Skeletal muscle tissue (tissue), 4 donors: ENCODE results near the gene DRC1. TPM values are rescaled to one million over a fixed set of nuclear protein-coding genes. Genes with fewer than 3 reads are reported as not detected.

Experiments
- H3K27ac ChIP-seq: one replicate; pipeline ENCODE4 v1.7.0; 2013; ENCODE audit warnings: mild to moderate bottlenecking, low read depth, low read length, inconsistent platforms
- H3K27me3 ChIP-seq, 3 donors: one replicate each; pipeline ENCODE4 v1.7.0; 2013; ENCODE audit warnings: low read length in 3 of 3; ENCODE audit not compliant: control insufficient read depth in 3 of 3, insufficient read depth in 3 of 3
- H3K36me3 ChIP-seq, 3 donors: one replicate each; pipeline ENCODE4 v1.7.0; 2013; ENCODE audit warnings: low read length in 3 of 3; ENCODE audit not compliant: control insufficient read depth in 3 of 3, insufficient read depth in 3 of 3
- H3K4me1 ChIP-seq, 3 donors: one replicate each; pipeline ENCODE4 v1.7.0; 2013; ENCODE audit warnings: low read length in 3 of 3, mild to moderate bottlenecking in 3 of 3; ENCODE audit not compliant: control insufficient read depth in 3 of 3, insufficient read depth in 3 of 3
- H3K4me3 ChIP-seq, 3 donors: one replicate each; pipeline ENCODE4 v1.7.0; 2013; ENCODE audit warnings: low read length in 3 of 3
- H3K9ac ChIP-seq, 3 donors: one replicate each; pipeline ENCODE4 v1.7.0; 2013; ENCODE audit warnings: low read length in 3 of 3, mild to moderate bottlenecking in 3 of 3, moderate library complexity in 2 of 3, low read depth in 1 of 3
- H3K9me3 ChIP-seq, 3 donors: one replicate each; pipeline ENCODE4 v1.7.0; 2013; ENCODE audit warnings: low read length in 3 of 3; ENCODE audit not compliant: control insufficient read depth in 3 of 3
- total RNA-seq: library from RNA; depleted of rRNA; stranded (reverse); fragments of >200 nt; gene quantifications from one replicate; pipeline ENCODE4 v1.2.3, GENCODE V29; 2014
- donor health status: Osteomylitis.

DRC1 gene
- total RNA-seq, 1 donor from 2014 or later: 2.1 TPM

GRCh38 chr2:26421961-26422360 is 20.2 kb downstream of the DRC1 start:
- H3K27me3 ChIP-seq: peaks cover 0 to 2% (median 0%) of the 10 kb centered on the region in 3 donors
- H3K9me3 ChIP-seq: no peaks in the 10 kb centered on the region
- no peak overlapping the region for H3K27ac ChIP-seq
- no peak overlapping the region for H3K4me3 ChIP-seq
- H3K4me1 ChIP-seq: no peaks in the 10 kb centered on the region
- H3K36me3 ChIP-seq: no peaks in the 10 kb centered on the region
- no peak overlapping the region for H3K9ac ChIP-seq

GRCh38 chr2:26422947-26423629 is 21.4 kb downstream of the DRC1 start:
- no peaks in the 10 kb centered on the region for H3K36me3 ChIP-seq
- peaks cover 0 to under 1% (median 0%) of the 10 kb centered on the region in 3 donors for H3K27me3 ChIP-seq
- no peak overlapping the region for H3K4me3 ChIP-seq
- H3K4me1 ChIP-seq: no peaks in the 10 kb centered on the region
- H3K9ac ChIP-seq: no peak overlapping the region
- H3K9me3 ChIP-seq: no peaks in the 10 kb centered on the region
- no peak overlapping the region for H3K27ac ChIP-seq

GRCh38 chr2:26423750-26424149 is 22.0 kb downstream of the DRC1 start:
- no peaks in the 10 kb centered on the region for H3K9me3 ChIP-seq
- no peak overlapping the region for H3K9ac ChIP-seq
- H3K4me1 ChIP-seq: no peaks in the 10 kb centered on the region

GRCh38 chr2:26424221-26424620 is 22.5 kb downstream of the DRC1 start:
- Histone ChIP-seq H3K9me3 (no peaks in the 10 kb centered on the region), H3K4me3 (no peak overlapping the region), H3K27ac (no peak overlapping the region), H3K27me3 (no peaks in the 10 kb centered on the region), H3K9ac (no peak overlapping the region), H3K4me1 (no peaks in the 10 kb centered on the region), H3K36me3 (no peaks in the 10 kb centered on the region)

More at GRCh38 chr2:26423750-26424149, 22.0 kb downstream of the DRC1 start:
- Histone ChIP-seq H3K36me3 (no peaks in the 10 kb centered on the region), H3K4me3 (no peak overlapping the region), H3K27me3 (no peaks in the 10 kb centered on the region), H3K27ac (no peak overlapping the region)

- Histone ChIP-seq H3K27ac (no peak overlapping the region), H3K4me1 (no peaks in the 10 kb centered on the region), H3K36me3 (no peaks in the 10 kb centered on the region), H3K9me3 (no peaks in the 10 kb centered on the region), H3K9ac (no peak overlapping the region), H3K4me3 (no peak overlapping the region), H3K27me3 (peaks cover 0 to 3% (median 0%) of the 10 kb centered on the region in 3 donors)
Observed at GRCh38 chr2:26428846-26429245, 27.1 kb downstream of the DRC1 start.

GRCh38 chr2:26429779-26430578 is 28.3 kb downstream of the DRC1 start:
- no peak overlapping the region for H3K9ac ChIP-seq
- no peaks in the 10 kb centered on the region for H3K4me1 ChIP-seq
- no peaks in the 10 kb centered on the region for H3K36me3 ChIP-seq

GRCh38 chr2:26430826-26431225 is 29.1 kb downstream of the DRC1 start:
- H3K9ac ChIP-seq: no peak overlapping the region
- H3K4me1 ChIP-seq: no peaks in the 10 kb centered on the region
- no peaks in the 10 kb centered on the region for H3K36me3 ChIP-seq
- no peak overlapping the region for H3K4me3 ChIP-seq
- H3K27me3 ChIP-seq: peaks cover 0 to 3% (median 0%) of the 10 kb centered on the region in 3 donors
- H3K9me3 ChIP-seq: no peaks in the 10 kb centered on the region
- H3K27ac ChIP-seq: no peak overlapping the region

More at GRCh38 chr2:26429779-26430578, 28.3 kb downstream of the DRC1 start:
- Histone ChIP-seq H3K27ac (no peak overlapping the region), H3K4me3 (no peak overlapping the region), H3K27me3 (peaks cover 0 to 3% (median 0%) of the 10 kb centered on the region in 3 donors), H3K9me3 (no peaks in the 10 kb centered on the region)

GRCh38 chr2:26432363-26432762 is 30.6 kb downstream of the DRC1 start:
- H3K27me3 ChIP-seq: peaks cover 0 to 3% (median 0%) of the 10 kb centered on the region in 3 donors
- H3K27ac ChIP-seq: no peak overlapping the region
- no peaks in the 10 kb centered on the region for H3K4me1 ChIP-seq
- H3K9me3 ChIP-seq: no peaks in the 10 kb centered on the region
- H3K9ac ChIP-seq: no peak overlapping the region
- no peaks in the 10 kb centered on the region for H3K36me3 ChIP-seq
- H3K4me3 ChIP-seq: no peak overlapping the region

- no peaks in the 10 kb centered on the region for H3K4me1 ChIP-seq
- peaks cover 0 to 3% (median 0%) of the 10 kb centered on the region in 3 donors for H3K27me3 ChIP-seq
- no peak overlapping the region for H3K27ac ChIP-seq
- H3K4me3 ChIP-seq: no peak overlapping the region
- H3K9me3 ChIP-seq: no peaks in the 10 kb centered on the region
- H3K9ac ChIP-seq: no peak overlapping the region
- H3K36me3 ChIP-seq: no peaks in the 10 kb centered on the region
Observed at GRCh38 chr2:26432859-26433258, 31.1 kb downstream of the DRC1 start.

GRCh38 chr2:26435106-26435505 is 33.4 kb downstream of the DRC1 start:
- peaks cover 0 to 3% (median 0%) of the 10 kb centered on the region in 3 donors for H3K27me3 ChIP-seq

More at GRCh38 chr2:26435106-26435505, 33.4 kb downstream of the DRC1 start:
- no peaks in the 10 kb centered on the region for H3K9me3 ChIP-seq
- H3K36me3 ChIP-seq: no peaks in the 10 kb centered on the region
- no peaks in the 10 kb centered on the region for H3K4me1 ChIP-seq
- no peak overlapping the region for H3K4me3 ChIP-seq
- no peak overlapping the region for H3K27ac ChIP-seq
- H3K9ac ChIP-seq: no peak overlapping the region
